ENCODE measurements around the gene SGTB. TPM values are rescaled to one million over a fixed set of nuclear protein-coding genes. Genes with fewer than 3 reads are reported as not detected.

The SGTB gene
- total and polyA plus RNA-seq, 2 donors (not counting 1 experiment from before 2014, with no cell fraction given): 18.7 to 32.4 TPM

DNA sequence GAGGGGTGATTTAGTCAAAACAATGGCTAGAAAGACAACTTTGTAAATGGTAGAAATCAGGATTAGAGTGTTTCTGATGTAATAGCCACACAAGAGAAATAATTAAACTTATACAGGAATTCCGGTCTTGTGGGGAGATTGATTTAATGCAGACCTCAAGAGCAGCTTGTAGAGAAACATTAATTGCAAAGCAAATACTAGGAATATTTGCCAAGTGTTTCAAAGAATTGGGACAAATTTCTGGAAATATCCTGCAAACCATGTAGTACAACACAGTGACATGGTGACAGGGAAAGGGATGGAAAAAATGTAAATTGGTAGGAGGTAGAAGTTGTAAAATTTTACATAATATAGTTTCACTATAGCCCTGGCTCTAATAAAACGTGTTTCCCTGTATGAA lies 29.0 kb upstream of the SGTB start:
- TF ChIP-seq EZH2 (IDR thresholded peaks at IDR 0.05; ENCODE audit: low read length, missing control alignments): no peak
- TF ChIP-seq, protein P1, sequence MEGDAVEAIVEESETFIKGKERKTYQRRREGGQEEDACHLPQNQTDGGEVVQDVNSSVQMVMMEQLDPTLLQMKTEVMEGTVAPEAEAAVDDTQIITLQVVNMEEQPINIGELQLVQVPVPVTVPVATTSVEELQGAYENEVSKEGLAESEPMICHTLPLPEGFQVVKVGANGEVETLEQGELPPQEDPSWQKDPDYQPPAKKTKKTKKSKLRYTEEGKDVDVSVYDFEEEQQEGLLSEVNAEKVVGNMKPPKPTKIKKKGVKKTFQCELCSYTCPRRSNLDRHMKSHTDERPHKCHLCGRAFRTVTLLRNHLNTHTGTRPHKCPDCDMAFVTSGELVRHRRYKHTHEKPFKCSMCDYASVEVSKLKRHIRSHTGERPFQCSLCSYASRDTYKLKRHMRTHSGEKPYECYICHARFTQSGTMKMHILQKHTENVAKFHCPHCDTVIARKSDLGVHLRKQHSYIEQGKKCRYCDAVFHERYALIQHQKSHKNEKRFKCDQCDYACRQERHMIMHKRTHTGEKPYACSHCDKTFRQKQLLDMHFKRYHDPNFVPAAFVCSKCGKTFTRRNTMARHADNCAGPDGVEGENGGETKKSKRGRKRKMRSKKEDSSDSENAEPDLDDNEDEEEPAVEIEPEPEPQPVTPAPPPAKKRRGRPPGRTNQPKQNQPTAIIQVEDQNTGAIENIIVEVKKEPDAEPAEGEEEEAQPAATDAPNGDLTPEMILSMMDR (conservative IDR thresholded peaks at IDR 0.05 in 1 of 2, IDR thresholded peaks at IDR 0.05 in 1 of 2; ENCODE audit: low read depth in 1 of 2, low read length in 2 of 2): no peak
- no peak for DNase-seq (ENCODE audit: low read depth in 2 of 2)

DNA sequence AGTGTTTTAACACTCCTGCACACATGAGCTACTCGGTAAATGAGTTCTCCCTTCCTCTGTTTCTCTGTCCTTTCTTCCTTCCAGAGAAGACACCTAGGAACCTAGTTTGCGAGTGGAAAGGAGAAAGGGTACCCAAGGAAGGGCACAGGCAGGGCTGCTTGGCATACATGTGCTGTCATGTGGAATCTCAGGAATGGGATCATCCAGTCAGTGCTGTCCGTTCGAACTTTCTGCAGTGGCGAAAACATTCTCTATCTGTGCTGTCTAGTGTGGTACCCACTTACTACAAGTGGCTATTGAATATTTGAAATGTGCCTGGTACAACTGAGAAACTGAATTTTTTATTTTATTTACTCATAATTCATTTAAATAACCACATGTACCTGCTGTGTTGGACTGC lies 28.0 kb upstream of the SGTB start:
- TF ChIP-seq EZH2 (IDR thresholded peaks at IDR 0.05; ENCODE audit: low read length, missing control alignments): no peak
- TF ChIP-seq, protein P1 (conservative IDR thresholded peaks at IDR 0.05 in 1 of 2, IDR thresholded peaks at IDR 0.05 in 1 of 2; ENCODE audit: low read depth in 1 of 2, low read length in 2 of 2): no peak
- Histone ChIP-seq H3K9me3 (ENCODE audit: control insufficient read depth, insufficient read depth, low read depth, low read length) (no peaks in the 10 kb centered on the region), H3K9ac (ENCODE audit: insufficient read depth, low read length) (no peak overlapping the region), H2AFZ (ENCODE audit: low read length) (no peak overlapping the region), H4K20me1 (ENCODE audit: control insufficient read depth, extremely low read depth, insufficient read depth, low read length) (no peaks in the 10 kb centered on the region), H3K27me3 (ENCODE audit: control insufficient read depth, insufficient read depth, low read length) (no peaks in the 10 kb centered on the region), H3K79me2 (ENCODE audit: control insufficient read depth, insufficient read depth, low read length) (peaks cover 2% of the 10 kb centered on the region), H3K4me2 (ENCODE audit: extremely low read depth, insufficient read depth, low read length) (no peak overlapping the region), H3K4me1 (ENCODE audit: control insufficient read depth, extremely low read depth, insufficient read depth, low read length) (no peaks in the 10 kb centered on the region), H3K36me3 (ENCODE audit: control insufficient read depth, insufficient read depth, low read length) (no peaks in the 10 kb centered on the region), H3K27ac (ENCODE audit: insufficient read depth, low read length) (no peak overlapping the region), H3K4me3 (replicated peaks in 1 of 4; ENCODE audit: control extremely low read depth in 1 of 4, insufficient read depth in 1 of 4, low read depth in 3 of 4, low read length in 4 of 4) (no peak overlapping the region)
- DNase-seq (ENCODE audit: low read depth in 2 of 2): no peak

More for the DNA sequence above, 29.0 kb upstream of the SGTB start:
- Histone ChIP-seq H3K4me3 (replicated peaks in 1 of 4; ENCODE audit: control extremely low read depth in 1 of 4, insufficient read depth in 1 of 4, low read depth in 3 of 4, low read length in 4 of 4) (no peak overlapping the region), H3K36me3 (ENCODE audit: control insufficient read depth, insufficient read depth, low read length) (no peaks in the 10 kb centered on the region), H3K79me2 (ENCODE audit: control insufficient read depth, insufficient read depth, low read length) (no peaks in the 10 kb centered on the region), H2AFZ (ENCODE audit: low read length) (no peak overlapping the region), H4K20me1 (ENCODE audit: control insufficient read depth, extremely low read depth, insufficient read depth, low read length) (no peaks in the 10 kb centered on the region), H3K4me2 (ENCODE audit: extremely low read depth, insufficient read depth, low read length) (no peak overlapping the region), H3K9me3 (ENCODE audit: control insufficient read depth, insufficient read depth, low read depth, low read length) (no peaks in the 10 kb centered on the region), H3K9ac (ENCODE audit: insufficient read depth, low read length) (no peak overlapping the region), H3K4me1 (ENCODE audit: control insufficient read depth, extremely low read depth, insufficient read depth, low read length) (no peaks in the 10 kb centered on the region), H3K27me3 (ENCODE audit: control insufficient read depth, insufficient read depth, low read length) (no peaks in the 10 kb centered on the region), H3K27ac (ENCODE audit: insufficient read depth, low read length) (no peak overlapping the region)

DNA sequence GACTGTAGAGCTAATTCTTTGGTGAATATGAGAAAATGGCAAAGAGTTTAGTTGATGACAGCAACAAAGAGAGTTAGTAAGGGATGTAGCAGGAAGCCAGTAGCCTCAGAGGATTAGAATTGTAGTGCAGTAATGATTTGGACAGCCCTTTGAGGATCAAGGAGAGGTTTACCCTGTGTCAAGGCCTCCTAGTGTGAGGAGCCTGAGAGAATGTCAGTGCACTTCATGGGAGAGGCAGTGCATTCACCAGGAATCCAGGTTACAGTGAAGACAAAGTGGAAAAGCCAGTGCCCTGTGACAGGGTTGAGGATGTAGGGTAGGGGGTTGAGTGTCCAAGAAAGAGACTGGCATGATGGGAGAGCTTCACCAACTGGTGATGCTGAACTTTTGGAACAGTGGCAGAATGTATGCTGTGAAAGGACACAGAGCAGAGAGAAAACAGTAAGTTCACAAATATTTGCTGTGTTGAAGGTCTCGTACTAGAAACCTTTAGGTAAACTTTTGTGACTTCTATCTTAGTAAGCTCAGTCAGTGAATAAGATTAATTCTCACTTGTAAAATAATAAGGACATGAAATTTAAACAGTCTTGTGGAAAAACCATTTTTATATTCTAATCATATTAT lies 27.4 kb upstream of the SGTB start:
- Histone ChIP-seq H4K20me1 (ENCODE audit: control insufficient read depth, extremely low read depth, insufficient read depth, low read length) (no peaks in the 10 kb centered on the region), H2AFZ (ENCODE audit: low read length) (no peak overlapping the region), H3K9me3 (ENCODE audit: control insufficient read depth, insufficient read depth, low read depth, low read length) (no peaks in the 10 kb centered on the region), H3K4me1 (ENCODE audit: control insufficient read depth, extremely low read depth, insufficient read depth, low read length) (no peaks in the 10 kb centered on the region), H3K27ac (ENCODE audit: insufficient read depth, low read length) (no peak overlapping the region), H3K27me3 (ENCODE audit: control insufficient read depth, insufficient read depth, low read length) (no peaks in the 10 kb centered on the region), H3K9ac (ENCODE audit: insufficient read depth, low read length) (no peak overlapping the region), H3K36me3 (ENCODE audit: control insufficient read depth, insufficient read depth, low read length) (no peaks in the 10 kb centered on the region), H3K4me2 (ENCODE audit: extremely low read depth, insufficient read depth, low read length) (no peak overlapping the region), H3K79me2 (ENCODE audit: control insufficient read depth, insufficient read depth, low read length) (peaks cover 2% of the 10 kb centered on the region), H3K4me3 (replicated peaks in 1 of 4; ENCODE audit: control extremely low read depth in 1 of 4, insufficient read depth in 1 of 4, low read depth in 3 of 4, low read length in 4 of 4) (no peak overlapping the region)
- TF ChIP-seq, protein P1 (conservative IDR thresholded peaks at IDR 0.05 in 1 of 2, IDR thresholded peaks at IDR 0.05 in 1 of 2; ENCODE audit: low read depth in 1 of 2, low read length in 2 of 2): no peak
- TF ChIP-seq EZH2 (IDR thresholded peaks at IDR 0.05; ENCODE audit: low read length, missing control alignments): no peak
- no peak for DNase-seq (ENCODE audit: low read depth in 2 of 2)

All from fibroblast of lung (primary cell).